MM.1S (cell line): ENCODE results near the gene SF3B2.
A peak's percentile ranks its signal among the peaks of the same experiment; 100 is the strongest.

Source experiments
- DNase-seq: peaks from one replicate; pipeline ENCODE4 v3.0.0-alpha.2; 2015
- H2AFZ ChIP-seq: fragments of 300-600 bp; sonication (generic); 2 replicates; pipeline ENCODE4 v1.6.0; 2016; ENCODE audit warnings: antibody characterized with exemption, low read length
- H3F3A ChIP-seq: fragments of 300-600 bp; sonication (generic); 2 replicates; pipeline ENCODE4 v1.6.1; 2016; ENCODE audit warnings: mild to moderate bottlenecking, antibody characterized with exemption, low read length, moderate library complexity, mixed read lengths; ENCODE audit not compliant: insufficient read depth
- H3K27ac ChIP-seq: fragments of 300-600 bp; sonication (generic); 2 replicates; pipeline ENCODE4 v1.5.1; 2016; ENCODE audit warnings: mild to moderate bottlenecking, low read length
- H3K27me3 ChIP-seq: fragments of 300-600 bp; sonication (generic); replicated peaks from 2 replicates; pipeline ENCODE4 v1.6.0; 2016; ENCODE audit warnings: low read length; ENCODE audit not compliant: insufficient read depth
- H3K36me3 ChIP-seq: fragments of 300-600 bp; sonication (generic); replicated peaks from 2 replicates; pipeline ENCODE4 v1.6.1; 2016; ENCODE audit warnings: mild to moderate bottlenecking, low read length, mixed read lengths; ENCODE audit not compliant: insufficient read depth
- H3K4me1 ChIP-seq: fragments of 300-600 bp; sonication (generic); 2 replicates; pipeline ENCODE4 v1.6.1; 2016; ENCODE audit warnings: low read length, mixed read lengths
- H3K4me2 ChIP-seq: fragments of 300-600 bp; sonication (generic); 2 replicates; pipeline ENCODE4 v1.6.0; 2016; ENCODE audit warnings: low read depth, low read length
- H3K4me3 ChIP-seq: fragments of 300-600 bp; sonication (generic); 2 replicates; pipeline ENCODE4 v1.5.1; 2016; ENCODE audit warnings: low read length, mixed read lengths
- H3K79me2 ChIP-seq: fragments of 300-600 bp; sonication (generic); 2 replicates; pipeline ENCODE4 v1.6.1; 2016; ENCODE audit warnings: mixed run types, low read length, mixed read lengths
- H3K9ac ChIP-seq: fragments of 300-600 bp; sonication (generic); 2 replicates; pipeline ENCODE4 v1.6.1; 2016; ENCODE audit warnings: low read length, mixed read lengths
- H3K9me2 ChIP-seq: fragments of 300-600 bp; sonication (generic); replicated peaks from 2 replicates; pipeline ENCODE4 v1.6.1; 2016; ENCODE audit warnings: mild to moderate bottlenecking, low read length, mixed read lengths; ENCODE audit not compliant: insufficient read depth
- H3K9me3 ChIP-seq: fragments of 300-600 bp; sonication (generic); replicated peaks from 2 replicates; pipeline ENCODE4 v1.6.1; 2016; ENCODE audit warnings: mild to moderate bottlenecking, low read length, mixed read lengths; ENCODE audit not compliant: insufficient read depth
- H4K20me1 ChIP-seq: fragments of 300-600 bp; sonication (generic); 2 replicates; pipeline ENCODE4 v1.6.1; 2016; ENCODE audit warnings: mild to moderate bottlenecking, low read length, moderate library complexity, mixed read lengths; ENCODE audit not compliant: insufficient read depth
- EZH2 ChIP-seq: fragments of 300-600 bp; sonication (generic); optimal IDR thresholded peaks from 2 replicates; pipeline ENCODE3; 2017; ENCODE audit warnings: low read depth, mild to moderate bottlenecking, antibody characterized with exemption, low read length, mixed read lengths
- EZH2phosphoT487 ChIP-seq: fragments of 300-600 bp; sonication (generic); IDR thresholded peaks from 2 replicates; pipeline ENCODE4 v1.6.1; 2018; ENCODE audit warnings: antibody characterized with exemption, low read length
- TF ChIP-seq, protein P1 (sequence below): fragments of 300-600 bp; sonication (generic); IDR thresholded peaks from 2 replicates; pipeline ENCODE4 v1.5.1; 2016; ENCODE audit warnings: antibody characterized with exemption, low read length, mixed read lengths

Gene SF3B2

DNA sequence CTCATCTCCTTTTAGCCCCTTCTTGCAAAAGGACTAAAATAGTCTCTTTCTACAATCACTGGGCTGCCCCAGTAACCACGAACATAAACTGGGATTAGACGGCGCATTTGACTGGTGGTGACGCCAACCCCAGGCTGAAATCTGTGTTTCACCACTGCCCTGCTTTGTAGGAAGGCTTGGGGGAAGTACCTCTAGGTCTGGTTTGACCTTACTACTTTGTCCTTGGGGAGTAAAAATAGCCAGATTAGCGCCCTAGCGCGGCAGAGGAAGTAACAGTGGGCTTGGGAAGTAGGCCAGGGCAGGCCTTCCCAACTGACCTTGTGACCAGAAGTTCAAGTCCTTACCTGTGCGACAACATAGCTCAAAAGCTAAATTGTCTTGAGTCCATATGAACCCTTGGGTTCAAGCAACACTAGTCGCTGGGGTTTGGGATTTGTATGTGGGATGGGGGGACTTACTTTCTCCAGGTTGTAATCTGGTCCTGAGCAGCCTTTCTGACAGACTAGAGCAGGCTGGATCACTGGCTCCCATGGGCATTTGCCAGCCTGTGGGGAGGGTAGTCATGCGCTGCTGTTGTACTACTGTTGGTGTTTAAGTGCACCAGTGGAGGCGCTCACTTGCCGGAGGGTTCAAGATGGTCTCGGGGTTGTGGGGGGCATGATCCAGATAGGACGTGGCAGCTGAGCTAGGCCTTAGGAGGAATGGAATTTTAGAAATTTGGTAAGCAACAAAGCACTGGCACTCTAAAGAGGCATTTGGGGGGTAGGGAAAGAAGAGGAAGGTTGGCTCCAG, 17.0 kb downstream of the SF3B2 start:
- no peak overlapping the region for H2AFZ ChIP-seq
- peak overlapping the region; percentile 95 for H3K27ac ChIP-seq
- no peaks in the 10 kb centered on the region for H3K9me2 ChIP-seq
- H3K9ac ChIP-seq, result peak overlapping the region; percentile 61
- H3K4me1 ChIP-seq, result peaks cover 51% of the 10 kb centered on the region
- H3K9me3 ChIP-seq, result no peaks in the 10 kb centered on the region
- peak; percentile 85 for DNase-seq
- H3K4me2 ChIP-seq, result peak overlapping the region; percentile 71
- peaks cover 64% of the 10 kb centered on the region for H3F3A ChIP-seq
- H3K4me3 ChIP-seq, result peak overlapping the region; percentile 51
- no peaks in the 10 kb centered on the region for H3K27me3 ChIP-seq
- H3K36me3 ChIP-seq, result no peaks in the 10 kb centered on the region; the same call in 1 of the 2 replicates
- TF ChIP-seq, protein P1, sequence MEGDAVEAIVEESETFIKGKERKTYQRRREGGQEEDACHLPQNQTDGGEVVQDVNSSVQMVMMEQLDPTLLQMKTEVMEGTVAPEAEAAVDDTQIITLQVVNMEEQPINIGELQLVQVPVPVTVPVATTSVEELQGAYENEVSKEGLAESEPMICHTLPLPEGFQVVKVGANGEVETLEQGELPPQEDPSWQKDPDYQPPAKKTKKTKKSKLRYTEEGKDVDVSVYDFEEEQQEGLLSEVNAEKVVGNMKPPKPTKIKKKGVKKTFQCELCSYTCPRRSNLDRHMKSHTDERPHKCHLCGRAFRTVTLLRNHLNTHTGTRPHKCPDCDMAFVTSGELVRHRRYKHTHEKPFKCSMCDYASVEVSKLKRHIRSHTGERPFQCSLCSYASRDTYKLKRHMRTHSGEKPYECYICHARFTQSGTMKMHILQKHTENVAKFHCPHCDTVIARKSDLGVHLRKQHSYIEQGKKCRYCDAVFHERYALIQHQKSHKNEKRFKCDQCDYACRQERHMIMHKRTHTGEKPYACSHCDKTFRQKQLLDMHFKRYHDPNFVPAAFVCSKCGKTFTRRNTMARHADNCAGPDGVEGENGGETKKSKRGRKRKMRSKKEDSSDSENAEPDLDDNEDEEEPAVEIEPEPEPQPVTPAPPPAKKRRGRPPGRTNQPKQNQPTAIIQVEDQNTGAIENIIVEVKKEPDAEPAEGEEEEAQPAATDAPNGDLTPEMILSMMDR, result peak; percentile 35
- TF ChIP-seq EZH2phosphoT487 (no peak), EZH2 (no peak)
- H3K79me2 ChIP-seq, result peaks cover 61% of the 10 kb centered on the region
- H4K20me1 ChIP-seq, result peaks cover 18% of the 10 kb centered on the region

DNA sequence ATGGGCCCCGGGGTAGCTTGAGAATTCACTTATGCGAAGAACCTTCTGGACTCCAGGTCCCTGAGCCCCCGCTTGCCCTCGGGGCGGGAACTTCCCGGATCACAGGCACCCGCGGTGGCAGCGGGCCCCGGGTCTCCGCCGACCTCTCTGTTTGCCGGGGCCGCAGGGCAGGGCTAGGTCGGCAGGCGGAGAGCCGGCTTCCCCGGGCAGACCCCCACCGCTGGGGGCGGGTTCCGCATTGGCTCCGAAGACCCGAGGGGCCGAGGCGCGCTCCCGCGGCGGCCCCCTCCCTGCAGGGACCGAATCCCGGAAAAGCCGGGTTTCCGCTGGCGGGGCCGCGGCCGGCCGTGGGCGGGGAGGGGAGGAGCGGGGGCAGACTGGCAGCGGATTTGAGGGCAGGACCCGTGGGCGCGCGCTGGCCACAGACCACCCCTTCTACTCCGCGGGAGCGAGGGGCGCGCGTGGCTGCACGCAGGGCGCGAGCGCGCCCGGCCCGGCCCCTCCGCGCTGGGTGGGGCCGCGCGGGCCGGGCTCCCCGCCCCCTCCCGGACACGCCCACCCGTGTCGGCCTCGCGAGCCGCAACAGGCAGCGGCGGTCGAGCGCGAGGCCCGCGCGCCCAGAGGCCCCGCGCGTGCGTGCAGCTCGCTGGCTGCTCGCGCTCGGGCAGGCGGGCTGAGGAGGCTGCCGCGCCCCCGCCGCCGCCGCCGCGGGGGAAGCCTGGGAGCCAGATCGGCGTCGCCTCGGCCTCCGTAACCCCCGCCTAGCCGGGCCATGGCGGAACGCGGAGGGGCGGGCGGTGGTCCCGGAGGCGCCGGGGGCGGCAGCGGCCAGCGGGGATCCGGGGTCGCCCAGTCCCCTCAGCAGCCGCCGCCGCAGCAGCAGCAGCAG, 17.8 kb downstream of the SF3B2 start, which contains the start of gene PACS1:
TSS of gene PACS1 (plus strand) at position 558 of the 889 bp plus-strand sequence. CDS start at position 773, 215 bp downstream.
- Histone ChIP-seq H3K9me3 (no peaks in the 10 kb centered on the region), H3K27me3 (no peaks in the 10 kb centered on the region), H3F3A (peaks cover 57% of the 10 kb centered on the region), H3K27ac (peak within 1 kb of the TSS; percentile 95), H3K4me3 (peak within 1 kb of the TSS; percentile 75), H3K4me2 (peak within 1 kb of the TSS; percentile 88), H3K79me2 (peaks cover 58% of the 10 kb centered on the region), H3K9me2 (no peaks in the 10 kb centered on the region), H4K20me1 (peaks cover 14% of the 10 kb centered on the region), H3K36me3 (no peaks in the 10 kb centered on the region; the same call in 1 of the 2 replicates), H2AFZ (peak within 1 kb of the TSS; percentile 41; the same call in 1 of the 2 replicates), H3K9ac (peak within 1 kb of the TSS; percentile 61), H3K4me1 (peaks cover 44% of the 10 kb centered on the region)
- peak; percentile 66 for DNase-seq
- TF ChIP-seq EZH2 (no peak), EZH2phosphoT487 (no peak)
- TF ChIP-seq, protein P1, result no peak

DNA sequence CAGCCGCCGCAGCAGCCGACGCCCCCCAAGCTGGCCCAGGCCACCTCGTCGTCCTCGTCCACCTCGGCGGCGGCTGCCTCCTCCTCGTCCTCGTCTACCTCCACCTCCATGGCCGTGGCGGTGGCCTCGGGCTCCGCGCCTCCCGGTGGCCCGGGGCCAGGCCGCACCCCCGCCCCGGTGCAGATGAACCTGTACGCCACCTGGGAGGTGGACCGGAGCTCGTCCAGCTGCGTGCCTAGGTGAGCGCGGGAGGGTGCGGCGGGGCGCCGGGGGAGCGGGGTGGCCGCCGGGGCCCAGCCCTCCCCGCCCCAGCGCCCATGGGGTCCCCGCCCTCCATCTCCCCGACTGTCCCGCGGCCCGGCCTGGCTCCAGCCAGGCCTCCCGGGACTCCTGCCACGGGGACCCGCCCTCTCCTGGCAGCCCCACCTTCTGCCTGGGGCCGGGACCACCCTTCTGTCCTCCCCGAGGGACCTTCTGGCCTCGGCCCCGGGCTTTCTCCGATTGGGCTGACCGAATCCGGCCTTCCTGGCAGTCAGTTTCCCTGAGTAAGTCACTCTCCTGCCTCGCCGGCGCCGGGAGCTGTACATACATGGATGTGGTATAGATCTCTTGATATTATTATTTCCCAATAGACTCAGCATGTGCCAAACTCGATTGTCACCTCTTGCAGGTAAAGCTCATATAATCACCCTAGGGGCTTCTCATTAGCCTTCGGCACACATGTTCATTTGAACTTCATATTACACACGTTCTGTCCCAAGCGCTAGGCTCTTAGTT, 18.6 kb downstream of the SF3B2 start:
- Histone ChIP-seq H3K79me2 (peaks cover 54% of the 10 kb centered on the region), H3K27ac (no peak overlapping the region), H3K9me3 (no peaks in the 10 kb centered on the region), H3K36me3 (no peaks in the 10 kb centered on the region; the same call in 1 of the 2 replicates), H2AFZ (peak overlapping the region; percentile 41; the same call in 1 of the 2 replicates), H3K9me2 (no peaks in the 10 kb centered on the region), H4K20me1 (peaks cover 14% of the 10 kb centered on the region), H3K27me3 (no peaks in the 10 kb centered on the region), H3F3A (peaks cover 48% of the 10 kb centered on the region), H3K4me2 (peak overlapping the region; percentile 88), H3K4me3 (peak overlapping the region; percentile 75), H3K4me1 (peaks cover 38% of the 10 kb centered on the region), H3K9ac (peak overlapping the region; percentile 59; the same call in 1 of the 2 replicates)
- no peak for TF ChIP-seq EZH2
- TF ChIP-seq, protein P1, result no peak
- TF ChIP-seq EZH2phosphoT487, result no peak
- peak; percentile 20 for DNase-seq
